HepG2 (cell line): Measurements from ENCODE around the gene FGF21. TPM values are rescaled to one million over a fixed set of nuclear protein-coding genes. Genes with fewer than 3 reads are reported as not detected.

Source experiments
- KAT2B ChIP-seq: fragments of 150-350 bp; IDR thresholded peaks from 2 replicates; pipeline ENCODE4 v1.6.1; 2014; ENCODE audit warnings: low read depth, low read length, borderline replicate concordance
- PCBP2 ChIP-seq: fragments of 200-400 bp; formaldehyde crosslinking; optimal IDR thresholded peaks from 2 replicates; pipeline ENCODE3; 2018; ENCODE audit warnings: low read length, low read depth; ENCODE audit not compliant: poor library complexity, severe bottlenecking
- RBM22 ChIP-seq: fragments of 200-400 bp; formaldehyde crosslinking; optimal IDR thresholded peaks from 2 replicates; pipeline ENCODE3; 2017; ENCODE audit warnings: mild to moderate bottlenecking, low read length, moderate library complexity
- SRSF9 ChIP-seq: fragments of 200-400 bp; formaldehyde crosslinking; IDR thresholded peaks from 2 replicates; pipeline ENCODE4 v1.6.1; 2018; ENCODE audit warnings: borderline replicate concordance, mild to moderate bottlenecking, low read depth, low read length; ENCODE audit not compliant: insufficient read depth, poor library complexity, severe bottlenecking
- TBX2 ChIP-seq: sonication (generic); formaldehyde crosslinking; IDR thresholded peaks from 2 replicates; pipeline ENCODE4 v1.5.0; 2020; ENCODE audit warnings: missing genetic modification reagents, mild to moderate bottlenecking, borderline replicate concordance
- ZFP37 ChIP-seq: sonication (generic); formaldehyde crosslinking; IDR thresholded peaks from 2 replicates; pipeline ENCODE4 v1.4.0; 2020; ENCODE audit warnings: missing genetic modification reagents, borderline replicate concordance
- ZNF644 ChIP-seq: IDR thresholded peaks from 2 replicates; pipeline ENCODE4 v1.6.1; 2016; ENCODE audit warnings: low read depth
- ZNF792 ChIP-seq: IDR thresholded peaks from 2 replicates; pipeline ENCODE4 v1.6.1; 2016
- polyA plus RNA-seq, 8 experiments: library from polyadenylated mRNA; depleted of rRNA in 3 of 8; stranded (reverse) in 7 of 8; unstranded in 1 of 8; fragments of >200 nt; fragmentation: Illumina TruSeq in 4 of 8; extraction: Trizol in 4 of 8; gene quantifications; 2 replicates each; pipeline versions ENCODE4 v1.2.1 to v1.2.3, GENCODE V29; 2011 to 2016; ENCODE audit warnings: low read depth in 4 of 8, missing spikeins in 1 of 8, mixed read lengths in 1 of 8; ENCODE audit not compliant: insufficient read depth in 1 of 8
- total RNA-seq, 5 experiments: library from RNA; depleted of rRNA; stranded (reverse); fragments of >200 nt; fragmentation: Illumina TruSeq; extraction: Trizol; gene quantifications; 2 replicates each; pipeline ENCODE4 v1.2.3, GENCODE V29; 2016; ENCODE audit warnings: low read depth in 1 of 5
- TF ChIP-seq, protein P1 (sequence below), 2 experiments: fragments of 450-650 bp in 1 of 2; sonication (generic) in 1 of 2; formaldehyde crosslinking in 1 of 2; IDR thresholded peaks; 2 replicates each; pipeline versions ENCODE4 v1.6.1 to v1.8.0; 2016 to 2022; ENCODE audit warnings: antibody characterized with exemption in 1 of 2, mild to moderate bottlenecking in 1 of 2, missing genetic modification reagents in 1 of 2
- TF ChIP-seq, protein P2 (sequence below): sonication (generic); formaldehyde crosslinking; IDR thresholded peaks from 2 replicates; pipeline ENCODE4 v1.5.1; 2020; ENCODE audit warnings: missing genetic modification reagents, mild to moderate bottlenecking, borderline replicate concordance
- TF ChIP-seq, protein P3 (sequence below): sonication (generic); formaldehyde crosslinking; IDR thresholded peaks from 2 replicates; pipeline ENCODE4 v1.4.0; 2020; ENCODE audit warnings: missing genetic modification reagents
- TF ChIP-seq, protein P4 (sequence below): sonication (generic); formaldehyde crosslinking; IDR thresholded peaks from 2 replicates; pipeline ENCODE4 v1.8.0; 2022; ENCODE audit warnings: mild to moderate bottlenecking, missing genetic modification reagents

Gene FGF21
- total and polyA plus RNA-seq, 2 of the 13 experiments (the other 11 are each of a cell fraction or from before 2014, with no cell fraction given), result 0.17 TPM; not detected in 1

DNA sequence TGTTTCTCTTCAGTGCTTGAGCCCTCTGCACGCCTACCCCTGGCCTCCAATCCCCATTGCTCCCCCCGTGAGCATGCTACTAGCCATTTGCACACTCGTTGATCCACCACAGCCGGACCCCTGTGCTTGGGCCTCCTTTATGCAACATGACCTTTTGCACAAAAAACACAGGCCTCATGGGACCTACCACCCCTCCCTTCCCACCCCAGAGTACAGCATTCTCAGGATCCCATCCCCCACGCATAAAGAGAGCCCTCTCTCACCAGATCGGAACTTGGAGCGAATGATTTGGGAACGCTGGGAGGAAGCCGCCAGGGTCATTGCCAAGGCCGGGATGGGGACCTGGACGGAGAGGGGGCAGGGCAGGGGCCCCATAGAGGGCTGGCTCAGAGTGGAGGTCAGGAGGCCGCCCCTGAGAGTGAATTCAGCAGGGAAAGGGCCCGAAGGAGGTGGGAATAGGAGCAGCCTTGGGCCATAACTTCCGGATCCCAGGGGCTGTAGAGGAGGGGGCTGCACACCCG, 36.6 kb upstream of the FGF21 start (continued):
- TF ChIP-seq, protein P1, sequence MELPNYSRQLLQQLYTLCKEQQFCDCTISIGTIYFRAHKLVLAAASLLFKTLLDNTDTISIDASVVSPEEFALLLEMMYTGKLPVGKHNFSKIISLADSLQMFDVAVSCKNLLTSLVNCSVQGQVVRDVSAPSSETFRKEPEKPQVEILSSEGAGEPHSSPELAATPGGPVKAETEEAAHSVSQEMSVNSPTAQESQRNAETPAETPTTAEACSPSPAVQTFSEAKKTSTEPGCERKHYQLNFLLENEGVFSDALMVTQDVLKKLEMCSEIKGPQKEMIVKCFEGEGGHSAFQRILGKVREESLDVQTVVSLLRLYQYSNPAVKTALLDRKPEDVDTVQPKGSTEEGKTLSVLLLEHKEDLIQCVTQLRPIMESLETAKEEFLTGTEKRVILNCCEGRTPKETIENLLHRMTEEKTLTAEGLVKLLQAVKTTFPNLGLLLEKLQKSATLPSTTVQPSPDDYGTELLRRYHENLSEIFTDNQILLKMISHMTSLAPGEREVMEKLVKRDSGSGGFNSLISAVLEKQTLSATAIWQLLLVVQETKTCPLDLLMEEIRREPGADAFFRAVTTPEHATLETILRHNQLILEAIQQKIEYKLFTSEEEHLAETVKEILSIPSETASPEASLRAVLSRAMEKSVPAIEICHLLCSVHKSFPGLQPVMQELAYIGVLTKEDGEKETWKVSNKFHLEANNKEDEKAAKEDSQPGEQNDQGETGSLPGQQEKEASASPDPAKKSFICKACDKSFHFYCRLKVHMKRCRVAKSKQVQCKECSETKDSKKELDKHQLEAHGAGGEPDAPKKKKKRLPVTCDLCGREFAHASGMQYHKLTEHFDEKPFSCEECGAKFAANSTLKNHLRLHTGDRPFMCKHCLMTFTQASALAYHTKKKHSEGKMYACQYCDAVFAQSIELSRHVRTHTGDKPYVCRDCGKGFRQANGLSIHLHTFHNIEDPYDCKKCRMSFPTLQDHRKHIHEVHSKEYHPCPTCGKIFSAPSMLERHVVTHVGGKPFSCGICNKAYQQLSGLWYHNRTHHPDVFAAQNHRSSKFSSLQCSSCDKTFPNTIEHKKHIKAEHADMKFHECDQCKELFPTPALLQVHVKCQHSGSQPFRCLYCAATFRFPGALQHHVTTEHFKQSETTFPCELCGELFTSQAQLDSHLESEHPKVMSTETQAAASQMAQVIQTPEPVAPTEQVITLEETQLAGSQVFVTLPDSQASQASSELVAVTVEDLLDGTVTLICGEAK (IDR thresholded peaks at IDR 0.05), result no peak
- TF ChIP-seq, protein P1 (CRISPR knock-in tag; IDR thresholded peaks at IDR 0.05), result no peak
- no peak for TF ChIP-seq KAT2B
- TF ChIP-seq ZNF644 (CRISPR knock-in tag), result 0 out of 2 replicates have a peak, but pooled peaks have one; percentile 18
- peak; percentile 45; the same call in 1 of the 2 replicates for TF ChIP-seq TBX2 (CRISPR knock-in tag)
- 0 out of 2 replicates have a peak, but pooled peaks have one; percentile 29 for TF ChIP-seq ZNF792 (CRISPR knock-in tag)
- TF ChIP-seq ZFP37 (CRISPR knock-in tag), result no peak
- TF ChIP-seq, protein P2, sequence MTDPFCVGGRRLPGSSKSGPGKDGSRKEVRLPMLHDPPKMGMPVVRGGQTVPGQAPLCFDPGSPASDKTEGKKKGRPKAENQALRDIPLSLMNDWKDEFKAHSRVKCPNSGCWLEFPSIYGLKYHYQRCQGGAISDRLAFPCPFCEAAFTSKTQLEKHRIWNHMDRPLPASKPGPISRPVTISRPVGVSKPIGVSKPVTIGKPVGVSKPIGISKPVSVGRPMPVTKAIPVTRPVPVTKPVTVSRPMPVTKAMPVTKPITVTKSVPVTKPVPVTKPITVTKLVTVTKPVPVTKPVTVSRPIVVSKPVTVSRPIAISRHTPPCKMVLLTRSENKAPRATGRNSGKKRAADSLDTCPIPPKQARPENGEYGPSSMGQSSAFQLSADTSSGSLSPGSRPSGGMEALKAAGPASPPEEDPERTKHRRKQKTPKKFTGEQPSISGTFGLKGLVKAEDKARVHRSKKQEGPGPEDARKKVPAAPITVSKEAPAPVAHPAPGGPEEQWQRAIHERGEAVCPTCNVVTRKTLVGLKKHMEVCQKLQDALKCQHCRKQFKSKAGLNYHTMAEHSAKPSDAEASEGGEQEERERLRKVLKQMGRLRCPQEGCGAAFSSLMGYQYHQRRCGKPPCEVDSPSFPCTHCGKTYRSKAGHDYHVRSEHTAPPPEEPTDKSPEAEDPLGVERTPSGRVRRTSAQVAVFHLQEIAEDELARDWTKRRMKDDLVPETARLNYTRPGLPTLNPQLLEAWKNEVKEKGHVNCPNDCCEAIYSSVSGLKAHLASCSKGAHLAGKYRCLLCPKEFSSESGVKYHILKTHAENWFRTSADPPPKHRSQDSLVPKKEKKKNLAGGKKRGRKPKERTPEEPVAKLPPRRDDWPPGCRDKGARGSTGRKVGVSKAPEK (CRISPR knock-in tag), result no peak
- TF ChIP-seq, protein P3, sequence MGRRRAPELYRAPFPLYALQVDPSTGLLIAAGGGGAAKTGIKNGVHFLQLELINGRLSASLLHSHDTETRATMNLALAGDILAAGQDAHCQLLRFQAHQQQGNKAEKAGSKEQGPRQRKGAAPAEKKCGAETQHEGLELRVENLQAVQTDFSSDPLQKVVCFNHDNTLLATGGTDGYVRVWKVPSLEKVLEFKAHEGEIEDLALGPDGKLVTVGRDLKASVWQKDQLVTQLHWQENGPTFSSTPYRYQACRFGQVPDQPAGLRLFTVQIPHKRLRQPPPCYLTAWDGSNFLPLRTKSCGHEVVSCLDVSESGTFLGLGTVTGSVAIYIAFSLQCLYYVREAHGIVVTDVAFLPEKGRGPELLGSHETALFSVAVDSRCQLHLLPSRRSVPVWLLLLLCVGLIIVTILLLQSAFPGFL, result no peak
- TF ChIP-seq SRSF9, result no peak
- no peak for TF ChIP-seq PCBP2
- no peak for TF ChIP-seq RBM22
- TF ChIP-seq, protein P4, sequence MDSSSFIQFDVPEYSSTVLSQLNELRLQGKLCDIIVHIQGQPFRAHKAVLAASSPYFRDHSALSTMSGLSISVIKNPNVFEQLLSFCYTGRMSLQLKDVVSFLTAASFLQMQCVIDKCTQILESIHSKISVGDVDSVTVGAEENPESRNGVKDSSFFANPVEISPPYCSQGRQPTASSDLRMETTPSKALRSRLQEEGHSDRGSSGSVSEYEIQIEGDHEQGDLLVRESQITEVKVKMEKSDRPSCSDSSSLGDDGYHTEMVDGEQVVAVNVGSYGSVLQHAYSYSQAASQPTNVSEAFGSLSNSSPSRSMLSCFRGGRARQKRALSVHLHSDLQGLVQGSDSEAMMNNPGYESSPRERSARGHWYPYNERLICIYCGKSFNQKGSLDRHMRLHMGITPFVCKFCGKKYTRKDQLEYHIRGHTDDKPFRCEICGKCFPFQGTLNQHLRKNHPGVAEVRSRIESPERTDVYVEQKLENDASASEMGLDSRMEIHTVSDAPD (CRISPR knock-in tag), result no peak
